SHP77 treated with DMSO at 0.1 percent for 48 hours (cell line): ENCODE data around the gene BFAR.
"Not testable (repeated sequence)": the region's sequence is repeated elsewhere in the genome, so short reads cannot be mapped to it uniquely, and the experiment has no call there.

Experiments
- DNase-seq: peaks from one replicate; lab custom pipeline; 2025; lab: John Stamatoyannopoulos, UW

Gene BFAR

GRCh38 chr16:14685870-14686793, 53.4 kb downstream of the BFAR start:
- not testable (repeated sequence) for DNase-seq

- DNase-seq, result not testable (repeated sequence)
Observed at GRCh38 chr16:14694129-14694528, 61.4 kb downstream of the BFAR start, which contains the start of gene PLA2G10. TSS of gene PLA2G10 (minus strand) at chr16:14694308. CDS start at chr16:14694229, 79 bp downstream.

- DNase-seq, result not testable (repeated sequence)
Observed at GRCh38 chr16:14701859-14702258, 69.1 kb downstream of the BFAR start.

GRCh38 chr16:14702672-14703071, 69.9 kb downstream of the BFAR start:
- not testable (repeated sequence) for DNase-seq

GRCh38 chr16:14703156-14704011, 70.6 kb downstream of the BFAR start, which contains the start of gene NPIPA3:
TSS of gene NPIPA3 (plus strand) at chr16:14703411. CDS start at chr16:14708944, 5,533 bp downstream.
- DNase-seq, result not testable (repeated sequence)
